ENCODE data around the gene SERPINA4.

GRCh38 chr14:94542111-94542810, 19.0 kb upstream of the SERPINA4 start:
- TF ChIP-seq POLR2A (IDR thresholded peaks at IDR 0.05) (no peak), CTCF (IDR thresholded peaks at IDR 0.05) (no peak)
